ENCODE results near the gene UTS2. TPM values are rescaled to one million over a fixed set of nuclear protein-coding genes. Genes with fewer than 3 reads are reported as not detected.

UTS2 gene
- total and polyA plus RNA-seq, 4 donors = 0.28 TPM; not detected in 3

DNA sequence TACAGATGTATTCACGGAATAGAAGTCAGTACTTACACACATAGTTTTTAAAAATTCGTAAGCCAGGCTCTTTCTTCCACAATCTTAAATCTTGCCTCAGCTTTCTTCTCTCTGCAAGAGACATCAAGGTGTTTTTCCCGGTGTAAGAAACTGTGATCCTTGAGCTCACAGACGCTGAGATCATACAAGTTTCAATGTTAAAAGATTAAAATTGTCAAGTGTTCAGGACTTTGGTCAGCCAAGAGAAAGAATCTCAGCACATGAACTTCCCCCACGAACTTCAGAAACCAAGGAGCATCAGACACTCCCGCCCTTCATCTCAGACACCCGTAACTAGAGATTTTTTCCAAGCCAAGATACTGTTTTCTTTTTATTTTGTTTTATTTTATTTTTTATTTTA is 6.2 kb downstream of the UTS2 start (continued):
- TF ChIP-seq, protein P1, sequence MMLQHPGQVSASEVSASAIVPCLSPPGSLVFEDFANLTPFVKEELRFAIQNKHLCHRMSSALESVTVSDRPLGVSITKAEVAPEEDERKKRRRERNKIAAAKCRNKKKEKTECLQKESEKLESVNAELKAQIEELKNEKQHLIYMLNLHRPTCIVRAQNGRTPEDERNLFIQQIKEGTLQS (IDR thresholded peaks at IDR 0.05) = no peak
- TF ChIP-seq, protein P2, sequence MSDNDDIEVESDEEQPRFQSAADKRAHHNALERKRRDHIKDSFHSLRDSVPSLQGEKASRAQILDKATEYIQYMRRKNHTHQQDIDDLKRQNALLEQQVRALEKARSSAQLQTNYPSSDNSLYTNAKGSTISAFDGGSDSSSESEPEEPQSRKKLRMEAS (IDR thresholded peaks at IDR 0.05) = no peak
- no peak for TF ChIP-seq FOXA1 (IDR thresholded peaks at IDR 0.05)
- no peak for TF ChIP-seq TAF1 (conservative IDR thresholded peaks at IDR 0.05)
- no peak for TF ChIP-seq RXRA (IDR thresholded peaks at IDR 0.05)

DNA sequence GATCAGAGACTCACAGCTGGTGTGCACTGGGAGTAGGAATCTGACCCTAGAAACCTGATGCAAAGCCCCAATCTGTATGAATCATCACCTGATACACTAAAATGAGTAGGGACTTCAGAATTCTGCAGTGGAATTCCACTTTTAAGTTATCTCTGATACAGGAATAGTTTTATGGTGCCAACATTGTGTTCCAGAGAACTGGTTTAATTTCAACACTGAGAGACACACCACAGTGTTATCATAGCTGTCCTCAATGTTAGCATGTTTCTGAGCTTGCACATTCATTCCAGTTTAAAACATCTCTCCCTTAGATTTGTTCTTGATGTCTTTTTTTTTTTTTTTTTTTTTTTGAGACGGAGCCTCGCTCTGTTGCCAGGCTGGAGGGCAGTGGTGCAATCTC is 7.1 kb downstream of the UTS2 start:
- WGBS = 92% methylated on average over 2 of the region's 2 CpGs

More for the DNA sequence above, 7.1 kb downstream of the UTS2 start:
- no peak overlapping the region for H3K4me3 ChIP-seq (ENCODE audit: low read depth in 1 of 3, low read length in 3 of 3)
- no peak overlapping the region for H3K27ac ChIP-seq (ENCODE audit: low read depth in 1 of 2, low read length in 2 of 2)
- H3K27me3 ChIP-seq (ENCODE audit: control insufficient read depth in 4 of 4, insufficient read depth in 4 of 4, low read length in 3 of 4) = no peaks in the 10 kb centered on the region
- no peaks in the 10 kb centered on the region for H3K9me3 ChIP-seq (ENCODE audit: control insufficient read depth in 4 of 4, low read length in 3 of 4)
- no peak for TF ChIP-seq YY1 (IDR thresholded peaks at IDR 0.05)
- TF ChIP-seq GABPA (IDR thresholded peaks at IDR 0.05 in 1 of 2, conservative IDR thresholded peaks at IDR 0.05 in 1 of 2) = no peak
- TF ChIP-seq, protein P3, sequence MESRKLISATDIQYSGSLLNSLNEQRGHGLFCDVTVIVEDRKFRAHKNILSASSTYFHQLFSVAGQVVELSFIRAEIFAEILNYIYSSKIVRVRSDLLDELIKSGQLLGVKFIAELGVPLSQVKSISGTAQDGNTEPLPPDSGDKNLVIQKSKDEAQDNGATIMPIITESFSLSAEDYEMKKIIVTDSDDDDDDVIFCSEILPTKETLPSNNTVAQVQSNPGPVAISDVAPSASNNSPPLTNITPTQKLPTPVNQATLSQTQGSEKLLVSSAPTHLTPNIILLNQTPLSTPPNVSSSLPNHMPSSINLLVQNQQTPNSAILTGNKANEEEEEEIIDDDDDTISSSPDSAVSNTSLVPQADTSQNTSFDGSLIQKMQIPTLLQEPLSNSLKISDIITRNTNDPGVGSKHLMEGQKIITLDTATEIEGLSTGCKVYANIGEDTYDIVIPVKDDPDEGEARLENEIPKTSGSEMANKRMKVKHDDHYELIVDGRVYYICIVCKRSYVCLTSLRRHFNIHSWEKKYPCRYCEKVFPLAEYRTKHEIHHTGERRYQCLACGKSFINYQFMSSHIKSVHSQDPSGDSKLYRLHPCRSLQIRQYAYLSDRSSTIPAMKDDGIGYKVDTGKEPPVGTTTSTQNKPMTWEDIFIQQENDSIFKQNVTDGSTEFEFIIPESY (IDR thresholded peaks at IDR 0.05) = no peak
- TF ChIP-seq, protein P4, sequence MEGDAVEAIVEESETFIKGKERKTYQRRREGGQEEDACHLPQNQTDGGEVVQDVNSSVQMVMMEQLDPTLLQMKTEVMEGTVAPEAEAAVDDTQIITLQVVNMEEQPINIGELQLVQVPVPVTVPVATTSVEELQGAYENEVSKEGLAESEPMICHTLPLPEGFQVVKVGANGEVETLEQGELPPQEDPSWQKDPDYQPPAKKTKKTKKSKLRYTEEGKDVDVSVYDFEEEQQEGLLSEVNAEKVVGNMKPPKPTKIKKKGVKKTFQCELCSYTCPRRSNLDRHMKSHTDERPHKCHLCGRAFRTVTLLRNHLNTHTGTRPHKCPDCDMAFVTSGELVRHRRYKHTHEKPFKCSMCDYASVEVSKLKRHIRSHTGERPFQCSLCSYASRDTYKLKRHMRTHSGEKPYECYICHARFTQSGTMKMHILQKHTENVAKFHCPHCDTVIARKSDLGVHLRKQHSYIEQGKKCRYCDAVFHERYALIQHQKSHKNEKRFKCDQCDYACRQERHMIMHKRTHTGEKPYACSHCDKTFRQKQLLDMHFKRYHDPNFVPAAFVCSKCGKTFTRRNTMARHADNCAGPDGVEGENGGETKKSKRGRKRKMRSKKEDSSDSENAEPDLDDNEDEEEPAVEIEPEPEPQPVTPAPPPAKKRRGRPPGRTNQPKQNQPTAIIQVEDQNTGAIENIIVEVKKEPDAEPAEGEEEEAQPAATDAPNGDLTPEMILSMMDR (IDR thresholded peaks at IDR 0.05; ENCODE audit: low read depth, low read length, missing input control) = no peak
- TF ChIP-seq HNF4G (IDR thresholded peaks at IDR 0.05) = no peak
- TF ChIP-seq NR2F2 (IDR thresholded peaks at IDR 0.05) = no peak
- no peak for TF ChIP-seq FOXA2 (IDR thresholded peaks at IDR 0.05)
- no peak for TF ChIP-seq FOXA1 (IDR thresholded peaks at IDR 0.05)
- TF ChIP-seq SP1 (IDR thresholded peaks at IDR 0.05) = no peak
- no peak for TF ChIP-seq TAF1 (conservative IDR thresholded peaks at IDR 0.05)
- TF ChIP-seq, protein P2 (IDR thresholded peaks at IDR 0.05) = no peak
- TF ChIP-seq JUND (IDR thresholded peaks at IDR 0.05) = no peak
- no peak for TF ChIP-seq HNF4A (conservative IDR thresholded peaks at IDR 0.05)
- no peak for TF ChIP-seq RAD21 (IDR thresholded peaks at IDR 0.05)
- no peak for TF ChIP-seq EGR1 (IDR thresholded peaks at IDR 0.05; ENCODE audit: low read depth in 2 of 2)
- TF ChIP-seq, protein P1 (IDR thresholded peaks at IDR 0.05) = no peak
- TF ChIP-seq, protein P5, sequence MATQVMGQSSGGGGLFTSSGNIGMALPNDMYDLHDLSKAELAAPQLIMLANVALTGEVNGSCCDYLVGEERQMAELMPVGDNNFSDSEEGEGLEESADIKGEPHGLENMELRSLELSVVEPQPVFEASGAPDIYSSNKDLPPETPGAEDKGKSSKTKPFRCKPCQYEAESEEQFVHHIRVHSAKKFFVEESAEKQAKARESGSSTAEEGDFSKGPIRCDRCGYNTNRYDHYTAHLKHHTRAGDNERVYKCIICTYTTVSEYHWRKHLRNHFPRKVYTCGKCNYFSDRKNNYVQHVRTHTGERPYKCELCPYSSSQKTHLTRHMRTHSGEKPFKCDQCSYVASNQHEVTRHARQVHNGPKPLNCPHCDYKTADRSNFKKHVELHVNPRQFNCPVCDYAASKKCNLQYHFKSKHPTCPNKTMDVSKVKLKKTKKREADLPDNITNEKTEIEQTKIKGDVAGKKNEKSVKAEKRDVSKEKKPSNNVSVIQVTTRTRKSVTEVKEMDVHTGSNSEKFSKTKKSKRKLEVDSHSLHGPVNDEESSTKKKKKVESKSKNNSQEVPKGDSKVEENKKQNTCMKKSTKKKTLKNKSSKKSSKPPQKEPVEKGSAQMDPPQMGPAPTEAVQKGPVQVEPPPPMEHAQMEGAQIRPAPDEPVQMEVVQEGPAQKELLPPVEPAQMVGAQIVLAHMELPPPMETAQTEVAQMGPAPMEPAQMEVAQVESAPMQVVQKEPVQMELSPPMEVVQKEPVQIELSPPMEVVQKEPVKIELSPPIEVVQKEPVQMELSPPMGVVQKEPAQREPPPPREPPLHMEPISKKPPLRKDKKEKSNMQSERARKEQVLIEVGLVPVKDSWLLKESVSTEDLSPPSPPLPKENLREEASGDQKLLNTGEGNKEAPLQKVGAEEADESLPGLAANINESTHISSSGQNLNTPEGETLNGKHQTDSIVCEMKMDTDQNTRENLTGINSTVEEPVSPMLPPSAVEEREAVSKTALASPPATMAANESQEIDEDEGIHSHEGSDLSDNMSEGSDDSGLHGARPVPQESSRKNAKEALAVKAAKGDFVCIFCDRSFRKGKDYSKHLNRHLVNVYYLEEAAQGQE (IDR thresholded peaks at IDR 0.05) = no peak
- TF ChIP-seq RXRA (IDR thresholded peaks at IDR 0.05) = no peak
- H3K9ac ChIP-seq (ENCODE audit: low read depth in 1 of 2, low read length in 2 of 2) = no peak overlapping the region
- H3K36me3 ChIP-seq (ENCODE audit: control insufficient read depth in 4 of 4, insufficient read depth in 3 of 4, low read depth in 1 of 4, low read length in 3 of 4) = peaks cover 7 to 43% (median 28%) of the 10 kb centered on the region in 4 donors
- no peaks in the 10 kb centered on the region for H3K4me1 ChIP-seq (ENCODE audit: control insufficient read depth in 4 of 4, insufficient read depth in 4 of 4, low read length in 3 of 4)
- no peak for DNase-seq (ENCODE audit: low spot score)

Data from liver (tissue), 9 donors.